Placental pericyte (primary cell): ENCODE measurements around the gene PSMD13. TPM values are rescaled to one million over a fixed set of nuclear protein-coding genes. Genes with fewer than 3 reads are reported as not detected.

ENCODE experiments used
- total RNA-seq: library from RNA; depleted of rRNA; stranded (reverse); fragments of >200 nt; gene quantifications from 2 replicates; pipeline ENCODE4 v1.2.3, GENCODE V29; 2012

PSMD13 gene
- 123 and 195 TPM in 2 replicates for total RNA-seq

DNA sequence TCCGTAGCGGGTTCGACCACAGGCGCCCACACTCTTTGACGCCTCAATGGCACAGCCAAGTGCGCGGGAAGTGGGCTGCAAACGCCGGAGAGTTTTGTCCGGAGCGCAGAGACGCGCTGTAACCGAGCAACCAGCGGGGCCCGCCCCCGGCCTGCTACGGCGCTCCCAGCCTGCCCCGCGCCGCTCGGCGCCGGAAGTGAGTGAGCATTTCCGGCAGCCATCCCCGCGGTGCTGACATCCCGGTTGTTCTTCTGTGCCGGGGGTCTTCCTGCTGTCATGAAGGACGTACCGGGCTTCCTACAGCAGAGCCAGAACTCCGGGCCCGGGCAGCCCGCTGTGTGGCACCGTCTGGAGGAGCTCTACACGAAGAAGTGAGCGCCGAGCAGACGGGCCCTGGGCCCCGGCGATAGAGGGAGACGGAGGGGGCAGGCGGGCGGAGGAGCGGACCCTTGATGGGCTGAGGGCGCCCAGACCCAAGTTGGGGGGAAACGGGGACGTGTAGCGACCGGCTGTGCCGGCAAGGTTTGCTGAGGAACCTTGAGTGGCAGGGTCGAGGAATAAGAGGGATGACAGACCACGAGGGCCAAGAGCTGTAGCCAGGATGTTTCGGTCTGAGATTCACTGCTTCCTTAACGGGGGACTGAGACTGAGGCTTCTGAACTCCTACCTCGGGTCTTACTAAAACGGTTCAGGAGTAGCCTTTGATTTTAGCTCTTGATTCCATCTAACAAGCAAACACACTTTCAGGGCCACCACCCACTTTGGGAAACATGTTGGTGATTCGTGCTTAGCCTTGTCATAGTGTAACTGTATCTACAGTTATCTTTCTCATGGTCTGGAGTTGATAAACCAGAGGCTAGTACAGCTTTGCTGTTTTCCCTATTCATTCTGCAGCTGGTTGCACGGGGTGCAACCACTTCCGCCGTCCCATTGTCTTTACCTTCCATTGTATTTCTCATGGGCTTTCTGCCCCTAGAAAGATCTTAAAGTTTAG lies at the start of gene PSMD13:
Gene PSMD13, plus strand, starts transcription at position 203 of the 994 bp plus-strand sequence. Its CDS starts 74 bp downstream, at position 277.

DNA sequence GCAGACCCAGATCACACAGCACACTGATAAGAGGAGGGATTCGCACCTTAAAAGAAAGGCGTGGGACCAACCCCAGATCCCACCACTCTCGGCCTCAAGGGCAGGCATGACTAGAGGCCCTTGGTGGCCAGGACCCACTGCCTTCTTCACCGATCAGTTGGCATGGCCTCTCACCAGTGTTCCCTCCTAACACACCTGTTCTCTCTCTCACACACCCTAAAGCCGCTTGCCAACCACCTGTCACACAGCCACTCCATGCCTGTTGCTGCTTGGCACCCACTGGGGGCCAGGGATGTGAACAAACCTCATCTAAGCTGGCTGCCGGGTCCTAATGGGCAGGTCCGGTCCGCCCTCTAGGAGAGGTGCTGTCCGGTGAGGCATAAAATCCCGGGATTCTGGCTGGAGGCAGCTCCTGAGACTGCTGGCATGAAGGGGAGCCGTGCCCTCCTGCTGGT lies 44.1 kb upstream of the PSMD13 start, which contains the start of gene SCGB1C1:
Gene SCGB1C1, plus strand, starts transcription at position 405 of the 455 bp plus-strand sequence. Its CDS starts 22 bp downstream, at position 427.

DNA sequence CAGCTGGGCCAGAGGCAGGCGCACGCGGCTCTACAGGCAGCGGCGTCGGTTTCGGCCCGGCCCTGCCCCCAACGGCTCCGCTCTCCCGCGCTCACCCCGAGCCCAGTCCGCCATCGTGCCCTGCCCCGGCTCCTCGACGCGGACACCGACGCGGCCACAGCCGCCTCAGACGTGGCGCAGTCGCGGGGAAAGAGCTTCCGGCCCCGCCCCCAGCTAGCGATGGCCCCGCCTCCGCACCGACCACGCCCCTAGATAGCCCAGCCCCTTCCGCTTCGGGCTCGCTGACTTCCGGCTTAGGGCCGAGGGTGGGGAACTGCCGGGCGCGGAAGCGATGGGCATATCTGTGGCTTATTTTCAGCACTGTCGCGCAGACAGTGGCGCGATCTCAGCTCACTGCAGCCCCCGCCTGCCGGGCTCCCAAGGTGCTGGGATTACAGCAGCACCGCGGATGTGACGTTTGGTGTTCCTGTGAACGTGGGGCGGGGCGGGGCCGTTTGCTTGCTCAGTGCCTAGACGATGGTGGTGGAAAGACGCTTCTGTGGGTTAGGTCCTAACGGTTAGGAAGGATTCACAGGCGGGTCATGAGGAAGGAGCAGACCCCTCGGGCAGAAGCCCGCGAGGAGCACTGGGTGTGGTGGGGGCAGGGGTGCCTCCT lies 29.4 kb upstream of the PSMD13 start, which contains the start of the genes BET1L and RIC8A:
Gene BET1L, minus strand, starts transcription at position 192 of the 655 bp plus-strand sequence. Its CDS starts 78 bp downstream, at position 114.
Gene RIC8A, plus strand, starts transcription at position 501 of the 655 bp plus-strand sequence. CDS start 1,147 bp downstream, outside the sequence.

DNA sequence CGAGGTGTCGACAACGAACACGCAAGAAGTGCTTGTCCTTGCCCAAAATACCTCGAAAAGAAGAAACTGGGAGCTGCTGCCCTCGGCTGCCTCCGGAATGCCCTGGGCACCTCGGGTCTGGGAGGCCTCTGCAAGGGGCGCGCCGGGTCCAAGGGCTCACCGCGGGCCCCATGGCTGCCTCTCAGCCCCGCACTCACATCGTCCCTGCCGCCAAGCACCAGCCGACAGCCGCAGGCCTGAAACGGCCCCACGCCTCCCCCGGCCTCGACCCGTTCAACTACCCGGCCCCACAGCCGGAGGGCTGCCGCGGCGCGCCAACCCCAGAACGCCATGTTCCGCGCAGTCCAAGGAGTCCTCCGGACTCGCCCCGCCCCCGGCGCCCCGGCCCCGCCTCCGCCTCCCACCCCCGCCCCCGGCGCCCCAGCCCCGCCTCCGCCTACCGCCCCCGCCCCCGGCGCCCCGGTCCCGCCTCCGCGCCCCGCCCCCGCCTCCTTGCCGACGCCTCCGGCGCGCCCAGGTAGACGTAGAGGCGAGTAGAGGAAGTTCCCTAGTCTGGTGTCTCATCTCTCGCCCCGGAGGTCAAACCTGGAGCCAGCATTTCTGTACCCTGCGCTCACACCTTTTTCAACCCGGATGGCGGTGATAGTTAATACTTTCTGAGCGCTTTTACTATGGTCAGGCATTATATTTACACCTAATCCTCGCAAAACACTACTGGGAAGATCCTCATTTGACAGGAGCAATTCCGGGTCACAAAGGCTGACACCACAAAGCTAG lies 591 bp upstream of the PSMD13 start, which contains the start of gene SIRT3:
Gene SIRT3, minus strand, starts transcription at position 346 of the 777 bp plus-strand sequence. Its CDS starts 14 bp downstream, at position 332.

DNA sequence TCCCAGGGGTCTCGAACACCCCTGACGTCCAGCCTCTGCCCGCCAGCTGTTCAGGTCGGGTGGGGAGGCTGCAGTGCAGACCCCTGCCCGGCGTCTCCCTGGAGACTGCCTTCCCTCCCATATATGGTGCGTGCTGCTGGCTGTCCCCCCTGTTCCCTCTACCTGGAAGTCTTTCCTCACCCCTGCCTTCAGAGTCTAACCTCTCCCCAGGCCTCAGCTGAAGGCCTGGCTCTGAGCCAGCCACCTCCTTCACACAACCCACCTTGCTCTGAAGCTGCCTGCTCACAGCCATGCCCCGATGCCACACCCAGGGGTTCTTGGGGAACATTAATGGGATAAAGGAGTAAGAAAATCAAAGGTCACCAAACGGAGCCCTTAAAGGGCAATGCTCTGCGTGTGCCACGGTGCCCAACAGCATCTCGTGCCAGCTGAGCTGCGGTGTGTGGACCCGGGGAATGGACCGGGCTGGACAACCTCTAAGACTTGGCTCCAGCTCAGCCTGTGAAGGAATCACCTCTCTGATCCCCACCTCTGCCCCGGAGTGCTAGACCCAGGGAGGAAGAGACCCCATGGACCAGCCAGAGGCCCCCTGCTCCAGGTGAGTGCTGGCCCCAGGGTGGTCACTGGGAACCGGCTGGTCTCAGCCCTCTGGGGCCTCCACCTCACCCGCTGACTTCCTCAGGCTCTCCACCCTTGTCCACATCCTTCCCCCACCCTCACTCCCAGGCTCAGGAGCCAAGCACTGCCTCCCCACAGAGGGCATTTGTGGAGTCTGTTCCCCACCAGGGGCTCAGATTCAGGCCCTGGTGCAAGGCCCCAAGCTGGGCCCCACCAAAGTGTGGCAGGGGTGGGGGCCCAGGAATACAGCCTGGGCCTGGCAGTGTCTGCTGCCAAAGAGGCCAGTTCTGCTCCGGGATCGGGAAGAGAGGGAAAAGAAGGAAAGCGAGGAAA lies 41.5 kb downstream of the PSMD13 start, which contains the start of gene NLRP6:
Gene NLRP6, plus strand, starts transcription at position 407 of the 951 bp plus-strand sequence. Its CDS starts 163 bp downstream, at position 570.

DNA sequence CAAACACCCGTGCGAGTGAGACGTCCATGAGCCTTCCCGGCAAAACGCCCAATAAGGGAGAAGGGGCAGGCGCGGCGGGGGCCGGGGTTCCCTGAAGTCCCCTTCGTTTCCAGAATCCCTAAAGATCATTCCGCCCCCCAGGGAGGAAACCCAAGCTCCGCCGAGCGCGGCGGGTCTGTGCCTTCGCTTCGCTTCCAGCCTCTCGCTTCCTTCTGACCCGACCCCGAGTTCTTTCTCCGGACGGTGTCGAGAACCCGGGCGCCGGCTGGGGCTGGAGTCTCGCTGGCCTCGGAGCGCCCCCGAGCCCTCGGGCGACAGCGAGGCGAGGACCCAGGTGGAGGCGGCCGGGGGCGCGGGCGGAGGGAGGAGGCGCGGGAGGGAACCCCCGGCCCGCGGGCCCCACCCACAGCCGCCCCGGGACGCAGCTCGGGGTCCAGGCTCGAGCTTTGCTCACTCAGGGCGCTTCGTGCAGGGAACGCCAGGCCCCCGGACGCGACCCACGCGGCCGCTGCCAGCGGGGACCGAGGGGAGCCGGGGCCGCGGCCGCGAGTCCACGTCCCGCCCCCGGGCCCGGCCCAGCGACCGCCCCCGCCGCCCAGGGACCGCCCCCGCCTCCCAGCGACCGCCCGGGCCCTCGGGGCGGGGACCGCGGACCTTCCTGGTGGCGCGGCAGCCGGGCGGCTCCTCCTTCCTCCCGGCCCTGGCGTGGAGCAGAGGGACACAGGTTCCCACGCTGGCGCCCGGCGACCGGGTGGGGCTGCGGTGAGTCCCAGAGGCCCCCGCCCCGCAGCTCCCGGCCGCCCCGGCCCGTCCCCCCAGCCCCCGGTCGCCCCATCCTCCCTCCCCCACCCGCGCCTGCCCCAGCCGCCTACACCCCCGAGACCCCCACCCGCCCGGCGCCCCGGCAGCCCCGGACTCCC lies 52.0 kb downstream of the PSMD13 start, which contains the start of gene PGGHG:
Gene PGGHG, plus strand, starts transcription at position 649 of the 920 bp plus-strand sequence. CDS start 691 bp downstream, outside the sequence.

DNA sequence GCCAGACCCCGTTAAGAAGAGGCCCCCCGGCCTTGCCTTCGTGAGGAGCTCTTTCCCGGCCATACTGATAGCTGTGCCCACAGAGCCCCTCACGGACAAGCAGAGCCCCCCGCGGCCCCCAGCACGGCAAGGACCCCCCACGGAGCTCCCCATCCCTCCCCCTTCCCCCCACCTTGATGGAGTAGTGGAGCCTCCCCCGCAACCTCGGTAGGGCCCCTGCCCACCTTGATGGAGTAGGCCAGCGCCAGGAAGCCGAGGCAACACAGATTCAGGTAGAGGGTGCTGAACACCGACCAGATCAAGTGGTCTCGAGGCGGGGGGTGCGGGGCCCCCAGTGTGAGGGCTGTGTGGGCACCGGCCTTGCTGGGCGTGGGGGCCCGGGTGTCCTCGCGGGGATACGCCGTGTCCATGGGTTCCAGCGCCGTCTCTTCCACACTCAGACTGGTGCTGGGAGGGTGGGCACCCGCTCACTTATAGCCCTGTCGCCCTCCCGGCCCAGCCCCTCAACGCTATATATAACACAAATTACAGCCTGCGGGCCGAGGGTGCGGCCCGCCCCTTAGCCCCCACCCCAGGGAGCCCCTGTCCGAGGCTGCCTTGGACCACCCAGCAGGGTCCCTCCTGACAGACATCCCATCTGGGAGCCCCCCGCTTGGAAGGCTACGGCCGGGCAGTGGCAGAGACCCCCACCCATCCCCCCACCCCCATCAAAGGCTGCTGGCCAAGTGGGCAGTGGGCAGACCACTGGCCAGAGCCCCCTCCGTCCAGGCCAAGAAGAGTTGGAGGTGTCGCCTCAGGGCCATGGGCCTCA lies 62.5 kb downstream of the PSMD13 start, which contains the start of gene IFITM5:
Gene IFITM5, minus strand, starts transcription at position 446 of the 811 bp plus-strand sequence. Its CDS starts 36 bp downstream, at position 410.

Other genes with a start within 250 kb of the PSMD13 start
- gene SCGB1C1, start 43.9 kb upstream of the PSMD13 start, total RNA-seq, result not detected in 2 replicates
- 30.8 and 33.7 TPM in 2 replicates for gene BET1L, start 29.6 kb upstream of the PSMD13 start, total RNA-seq
- 166 and 246 TPM in 2 replicates for gene RIC8A, start 29.3 kb upstream of the PSMD13 start, total RNA-seq
- gene SIRT3, start 634 bp upstream of the PSMD13 start, total RNA-seq, result 6.9 and 9.4 TPM in 2 replicates
- gene NLRP6, start 41.4 kb downstream of the PSMD13 start, total RNA-seq, result not detected in 2 replicates
- gene PGGHG, start 52.1 kb downstream of the PSMD13 start, total RNA-seq, result 6.3 and 7.3 TPM in 2 replicates
- gene IFITM5, start 62.5 kb downstream of the PSMD13 start, total RNA-seq, result not detected in 2 replicates
- gene IFITM2, start 70.8 kb downstream of the PSMD13 start, total RNA-seq, result 19.6 and 56.2 TPM in 2 replicates
- gene IFITM1, start 77.1 kb downstream of the PSMD13 start, total RNA-seq, result 25.3 and 136 TPM in 2 replicates
- gene IFITM3, start 83.9 kb downstream of the PSMD13 start, total RNA-seq, result 45.5 and 328 TPM in 2 replicates
- 1.1 TPM in 2 replicates for gene B4GALNT4, start 132.5 kb downstream of the PSMD13 start, total RNA-seq
- gene PKP3, start 157.2 kb downstream of the PSMD13 start, total RNA-seq, result 0.66 and 1.3 TPM in 2 replicates
- gene SIGIRR, start 178.0 kb downstream of the PSMD13 start, total RNA-seq, result 18.2 and 21.9 TPM in 2 replicates
- gene ANO9, start 205.0 kb downstream of the PSMD13 start, total RNA-seq, result not detected in 2 replicates
- gene PTDSS2, start 213.3 kb downstream of the PSMD13 start, total RNA-seq, result 58.3 and 80.3 TPM in 2 replicates